GM10266 (cell line): ENCODE results near the gene NRXN2.

Experiments
- DNase-seq: peaks from one replicate; pipeline ENCODE4 v3.0.0; 2012; ENCODE audit errors: extremely low spot score
- TF ChIP-seq, protein P1 (sequence below): IDR thresholded peaks from 2 replicates; pipeline ENCODE4 v1.5.1; 2012; ENCODE audit warnings: mild to moderate bottlenecking, low read depth; ENCODE audit not compliant: control insufficient read depth, insufficient read depth; ENCODE audit errors: missing control alignments

The NRXN2 gene

DNA sequence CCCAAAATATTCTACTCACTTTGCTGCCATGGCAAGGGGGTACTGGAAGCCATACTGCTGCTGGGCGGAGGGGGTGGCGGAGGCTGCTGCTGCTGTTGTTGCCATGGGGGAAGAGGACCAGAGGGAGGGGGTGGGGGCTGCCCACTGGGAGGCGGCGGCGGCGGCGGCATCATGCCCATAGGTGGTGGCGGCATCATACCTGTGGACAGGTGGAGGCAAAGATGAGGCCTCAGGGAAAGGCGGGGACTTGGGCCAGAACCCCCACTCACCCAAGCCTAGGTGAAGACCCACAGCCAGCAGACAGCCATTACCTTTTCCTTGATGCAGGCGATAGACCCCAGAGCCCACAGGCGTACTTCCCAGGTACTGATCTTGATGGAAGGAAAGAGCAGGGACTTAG is 43.9 kb upstream of the NRXN2 start:
- TF ChIP-seq, protein P1, sequence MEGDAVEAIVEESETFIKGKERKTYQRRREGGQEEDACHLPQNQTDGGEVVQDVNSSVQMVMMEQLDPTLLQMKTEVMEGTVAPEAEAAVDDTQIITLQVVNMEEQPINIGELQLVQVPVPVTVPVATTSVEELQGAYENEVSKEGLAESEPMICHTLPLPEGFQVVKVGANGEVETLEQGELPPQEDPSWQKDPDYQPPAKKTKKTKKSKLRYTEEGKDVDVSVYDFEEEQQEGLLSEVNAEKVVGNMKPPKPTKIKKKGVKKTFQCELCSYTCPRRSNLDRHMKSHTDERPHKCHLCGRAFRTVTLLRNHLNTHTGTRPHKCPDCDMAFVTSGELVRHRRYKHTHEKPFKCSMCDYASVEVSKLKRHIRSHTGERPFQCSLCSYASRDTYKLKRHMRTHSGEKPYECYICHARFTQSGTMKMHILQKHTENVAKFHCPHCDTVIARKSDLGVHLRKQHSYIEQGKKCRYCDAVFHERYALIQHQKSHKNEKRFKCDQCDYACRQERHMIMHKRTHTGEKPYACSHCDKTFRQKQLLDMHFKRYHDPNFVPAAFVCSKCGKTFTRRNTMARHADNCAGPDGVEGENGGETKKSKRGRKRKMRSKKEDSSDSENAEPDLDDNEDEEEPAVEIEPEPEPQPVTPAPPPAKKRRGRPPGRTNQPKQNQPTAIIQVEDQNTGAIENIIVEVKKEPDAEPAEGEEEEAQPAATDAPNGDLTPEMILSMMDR: no peak
- no peak for DNase-seq

- no peak for DNase-seq
- TF ChIP-seq, protein P1: no peak
Observed at GRCh38 chr11:64765851-64766665, 43.1 kb upstream of the NRXN2 start.

GRCh38 chr11:64765291-64765850 is 42.4 kb upstream of the NRXN2 start:
- TF ChIP-seq, protein P1: no peak
- DNase-seq: no peak

DNA sequence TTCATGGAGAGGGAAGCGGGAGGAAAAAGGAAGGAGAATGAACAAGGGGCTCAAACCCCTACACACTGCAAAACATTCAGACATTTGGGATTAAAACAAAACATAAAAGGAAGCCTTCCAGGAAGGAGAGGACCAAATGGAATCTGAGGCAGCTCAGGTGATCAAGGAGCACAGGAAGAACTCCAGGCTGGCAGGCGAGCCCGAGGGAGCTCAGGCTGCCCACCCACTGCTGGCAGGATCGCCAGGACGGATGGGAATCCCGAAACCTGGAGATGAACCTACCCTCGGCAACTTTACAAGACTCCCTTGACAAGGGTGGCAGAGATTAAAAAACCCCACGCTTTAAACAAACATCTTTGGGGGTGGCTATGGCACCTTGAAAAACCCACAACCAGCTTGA is 41.8 kb upstream of the NRXN2 start:
- TF ChIP-seq, protein P1: no peak
- no peak for DNase-seq

GRCh38 chr11:64764040-64764611 is 41.1 kb upstream of the NRXN2 start:
- TF ChIP-seq, protein P1: no peak
- no peak for DNase-seq

DNA sequence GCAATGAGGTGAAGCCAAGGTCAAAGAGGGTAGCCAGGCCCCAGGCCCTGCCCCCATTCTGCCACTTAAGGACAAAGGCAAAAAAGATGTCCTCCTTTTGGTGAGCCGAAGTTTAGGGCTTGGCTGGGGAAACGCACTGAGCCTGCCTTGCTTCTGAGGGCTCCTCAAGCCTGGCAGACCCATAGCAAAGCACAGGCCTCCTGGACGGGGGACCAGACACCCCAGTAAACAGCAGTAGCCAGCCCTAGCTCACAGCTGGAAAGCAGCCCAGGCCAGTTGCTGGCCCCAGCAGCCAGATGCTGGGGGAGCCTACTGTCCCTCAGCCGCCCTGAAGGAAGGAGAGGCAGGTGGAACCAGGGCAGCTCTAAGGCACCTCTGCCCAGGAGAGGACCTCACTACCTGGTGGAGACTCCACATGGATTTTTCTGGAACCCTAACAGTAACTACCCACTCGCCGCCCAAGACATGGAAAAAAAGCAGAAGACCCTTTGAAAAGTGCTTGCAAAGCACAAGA is 40.6 kb upstream of the NRXN2 start:
- no peak for DNase-seq
- TF ChIP-seq, protein P1: no peak
